A673 (cell line): ENCODE measurements around the gene ALOX15.

ENCODE experiments used
- EZH2 ChIP-seq: fragments of 200-600 bp; sonication (generic); IDR thresholded peaks from 2 replicates; pipeline ENCODE4 v1.6.1; 2017; ENCODE audit warnings: borderline replicate concordance, low read depth, mild to moderate bottlenecking, mixed read lengths, antibody characterized with exemption, low read length; ENCODE audit not compliant: poor library complexity, severe bottlenecking
- TF ChIP-seq, protein P1 (sequence below): fragments of 300-800, 200-600 bp; sonication (generic); conservative IDR thresholded peaks from 2 replicates; pipeline ENCODE4 v1.5.1; 2017; ENCODE audit warnings: low read depth, mild to moderate bottlenecking, antibody characterized with exemption, low read length, moderate library complexity, mixed read lengths

DNA sequence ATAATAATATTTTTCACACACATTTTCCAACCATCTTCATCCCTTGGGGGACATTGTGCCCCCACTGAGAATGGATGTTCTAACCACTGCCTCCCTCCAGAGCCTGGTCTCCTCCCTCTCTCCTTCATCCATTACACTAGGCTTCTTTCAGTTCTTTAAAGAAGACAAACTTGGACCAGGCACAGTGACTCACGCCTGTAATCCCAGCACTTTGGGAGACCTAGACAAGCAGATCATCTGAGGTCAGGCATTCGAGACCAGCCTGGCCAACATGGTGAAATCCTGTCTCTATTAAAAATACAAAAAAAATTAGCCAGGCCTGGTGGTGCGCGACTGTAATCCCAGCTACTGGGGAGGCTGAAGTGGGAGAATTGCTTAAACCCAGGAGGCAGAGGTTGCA, 6.5 kb downstream of the ALOX15 start:
- TF ChIP-seq, protein P1, sequence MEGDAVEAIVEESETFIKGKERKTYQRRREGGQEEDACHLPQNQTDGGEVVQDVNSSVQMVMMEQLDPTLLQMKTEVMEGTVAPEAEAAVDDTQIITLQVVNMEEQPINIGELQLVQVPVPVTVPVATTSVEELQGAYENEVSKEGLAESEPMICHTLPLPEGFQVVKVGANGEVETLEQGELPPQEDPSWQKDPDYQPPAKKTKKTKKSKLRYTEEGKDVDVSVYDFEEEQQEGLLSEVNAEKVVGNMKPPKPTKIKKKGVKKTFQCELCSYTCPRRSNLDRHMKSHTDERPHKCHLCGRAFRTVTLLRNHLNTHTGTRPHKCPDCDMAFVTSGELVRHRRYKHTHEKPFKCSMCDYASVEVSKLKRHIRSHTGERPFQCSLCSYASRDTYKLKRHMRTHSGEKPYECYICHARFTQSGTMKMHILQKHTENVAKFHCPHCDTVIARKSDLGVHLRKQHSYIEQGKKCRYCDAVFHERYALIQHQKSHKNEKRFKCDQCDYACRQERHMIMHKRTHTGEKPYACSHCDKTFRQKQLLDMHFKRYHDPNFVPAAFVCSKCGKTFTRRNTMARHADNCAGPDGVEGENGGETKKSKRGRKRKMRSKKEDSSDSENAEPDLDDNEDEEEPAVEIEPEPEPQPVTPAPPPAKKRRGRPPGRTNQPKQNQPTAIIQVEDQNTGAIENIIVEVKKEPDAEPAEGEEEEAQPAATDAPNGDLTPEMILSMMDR, result no peak
- TF ChIP-seq EZH2, result no peak
